HL-60 (cell line): Measurements from ENCODE around the gene PSMC4.

Experiments used
- CTCF ChIP-seq: IDR thresholded peaks from one replicate; pipeline ENCODE4 v1.5.1; 2011; ENCODE audit warnings: low read length, control low read depth, inconsistent platforms; ENCODE audit not compliant: insufficient read depth
- POLR2AphosphoS5 ChIP-seq: IDR thresholded peaks from 2 replicates; pipeline ENCODE4 v1.6.1; 2012; ENCODE audit warnings: low read depth

GRCh38 chr19:39927076-39927475 lies 43.9 kb upstream of the PSMC4 start:
- TF ChIP-seq CTCF (no peak), POLR2AphosphoS5 (no peak)
